Measurements from ENCODE around the gene RUSC2.
"Not testable (repeated sequence)": the region's sequence is repeated elsewhere in the genome, so short reads cannot be mapped to it uniquely, and the experiment has no call there.

The RUSC2 gene

DNA sequence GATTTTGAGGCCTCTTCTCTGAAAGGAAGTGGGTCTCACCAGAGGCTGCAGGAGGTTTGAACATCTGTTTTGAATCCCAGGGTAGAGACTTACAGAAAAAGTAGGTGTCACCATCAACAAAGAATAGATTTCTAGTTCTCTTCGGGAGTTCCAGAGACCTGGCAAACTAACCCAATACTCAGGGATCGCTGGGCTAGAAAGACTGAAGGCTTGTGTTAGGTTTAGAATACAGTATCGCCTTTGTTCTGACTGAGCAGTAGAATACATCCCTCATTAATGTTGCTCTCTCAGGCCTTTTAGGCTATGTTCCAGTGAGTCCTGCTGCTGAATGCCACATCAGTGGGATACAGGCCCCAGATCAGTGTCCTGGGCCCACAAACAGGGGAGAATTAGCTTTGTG is 27.2 kb downstream of the RUSC2 start:
- Histone ChIP-seq H3K36me3 (ENCODE audit: control insufficient read depth, insufficient read depth, low read length) (peaks cover 3% of the 10 kb centered on the region), H3K27me3 (ENCODE audit: control insufficient read depth, insufficient read depth, low read length) (no peaks in the 10 kb centered on the region), H3K4me1 (ENCODE audit: control insufficient read depth, insufficient read depth, low read length) (peaks cover 18% of the 10 kb centered on the region), H3K9ac (ENCODE audit: low read depth, low read length) (no peak overlapping the region), H3K9me3 (ENCODE audit: control insufficient read depth, insufficient read depth, low read length) (no peaks in the 10 kb centered on the region), H3K4me3 (ENCODE audit: low read depth, low read length) (no peak overlapping the region)

- Histone ChIP-seq H3K36me3 (ENCODE audit: control insufficient read depth, insufficient read depth, low read length) (peaks cover 3% of the 10 kb centered on the region), H3K9me3 (ENCODE audit: control insufficient read depth, insufficient read depth, low read length) (no peaks in the 10 kb centered on the region), H3K4me3 (ENCODE audit: low read depth, low read length) (no peak overlapping the region), H3K4me1 (ENCODE audit: control insufficient read depth, insufficient read depth, low read length) (peaks cover 18% of the 10 kb centered on the region), H3K9ac (ENCODE audit: low read depth, low read length) (no peak overlapping the region), H3K27me3 (ENCODE audit: control insufficient read depth, insufficient read depth, low read length) (no peaks in the 10 kb centered on the region)
Measured at GRCh38 chr9:35517552-35518224, 27.8 kb downstream of the RUSC2 start.

GRCh38 chr9:35518225-35518821 is 28.4 kb downstream of the RUSC2 start:
- H3K9me3 ChIP-seq (ENCODE audit: control insufficient read depth, insufficient read depth, low read length) = no peaks in the 10 kb centered on the region
- no peak overlapping the region for H3K9ac ChIP-seq (ENCODE audit: low read depth, low read length)
- H3K27me3 ChIP-seq (ENCODE audit: control insufficient read depth, insufficient read depth, low read length) = no peaks in the 10 kb centered on the region
- H3K36me3 ChIP-seq (ENCODE audit: control insufficient read depth, insufficient read depth, low read length) = peaks cover 3% of the 10 kb centered on the region
- no peak overlapping the region for H3K4me3 ChIP-seq (ENCODE audit: low read depth, low read length)
- peaks cover 18% of the 10 kb centered on the region for H3K4me1 ChIP-seq (ENCODE audit: control insufficient read depth, insufficient read depth, low read length)

DNA sequence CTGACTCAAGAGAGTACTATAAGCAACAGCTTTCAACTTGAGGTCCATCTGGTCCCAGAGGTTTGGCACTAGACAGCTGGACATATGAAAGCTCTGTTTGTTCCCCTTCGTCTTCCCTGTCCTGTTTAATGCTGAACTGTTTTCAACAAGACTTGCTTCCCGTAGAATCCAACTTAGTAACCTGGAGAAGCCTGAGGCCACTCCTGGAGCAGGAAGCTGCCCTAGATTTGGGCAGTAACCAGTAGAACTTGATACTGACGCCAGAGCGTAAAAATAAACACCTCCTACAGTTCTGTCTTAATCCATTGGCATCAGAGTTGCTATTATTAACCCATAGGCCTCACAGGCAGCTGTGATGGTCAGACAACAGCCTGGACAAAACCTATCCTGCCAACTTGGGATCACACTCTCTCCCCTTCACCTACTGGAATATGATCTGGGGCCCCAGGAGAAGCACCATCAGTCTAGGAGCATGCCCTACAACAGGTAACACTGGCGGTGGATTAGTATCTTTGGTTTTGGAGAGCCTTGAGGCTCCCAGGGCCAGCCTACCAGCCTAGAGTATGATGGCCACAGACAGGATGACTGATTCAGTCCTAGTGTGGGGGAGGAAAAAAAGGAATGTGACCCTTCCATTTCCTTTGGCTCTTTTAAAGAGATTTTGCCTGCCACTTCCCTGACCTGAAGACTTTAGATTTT is 29.2 kb downstream of the RUSC2 start:
- no peak overlapping the region for H3K4me3 ChIP-seq (ENCODE audit: low read depth, low read length)
- no peak overlapping the region for H3K9ac ChIP-seq (ENCODE audit: low read depth, low read length)
- H3K27me3 ChIP-seq (ENCODE audit: control insufficient read depth, insufficient read depth, low read length) = no peaks in the 10 kb centered on the region
- H3K9me3 ChIP-seq (ENCODE audit: control insufficient read depth, insufficient read depth, low read length) = no peaks in the 10 kb centered on the region
- peaks cover 18% of the 10 kb centered on the region for H3K4me1 ChIP-seq (ENCODE audit: control insufficient read depth, insufficient read depth, low read length)
- peaks cover 3% of the 10 kb centered on the region for H3K36me3 ChIP-seq (ENCODE audit: control insufficient read depth, insufficient read depth, low read length)

DNA sequence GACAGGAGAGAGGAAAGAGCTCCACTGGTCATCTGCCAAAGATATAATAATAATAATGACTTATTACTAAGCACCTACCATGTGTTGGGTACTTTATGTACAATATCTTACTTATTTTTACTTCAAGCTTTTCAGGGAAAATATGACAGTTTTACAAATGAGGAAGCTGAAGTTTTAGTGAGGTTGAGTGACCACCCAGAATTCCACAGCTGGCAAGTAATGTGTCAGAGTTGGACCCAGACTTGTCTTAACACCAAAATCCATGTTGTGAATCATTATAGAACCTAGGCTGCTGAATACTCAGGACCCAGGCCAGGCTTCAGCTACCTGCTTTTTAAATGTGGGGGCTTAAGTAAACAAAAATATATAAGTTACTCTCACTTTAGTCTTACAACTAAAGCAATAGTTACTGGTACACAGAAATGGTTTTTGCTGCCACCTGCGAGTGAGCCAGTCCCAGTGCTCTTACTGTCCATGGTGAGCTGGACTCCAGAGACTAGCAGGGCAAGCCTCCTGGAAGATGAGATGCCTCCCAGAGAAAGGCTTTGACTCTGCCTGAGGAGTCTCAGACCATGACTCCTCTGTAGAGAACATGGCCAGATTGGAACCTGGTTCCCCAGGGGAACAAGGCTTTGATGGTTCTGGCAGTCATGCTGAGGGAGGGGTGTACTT is 29.9 kb downstream of the RUSC2 start:
- Histone ChIP-seq H3K27me3 (ENCODE audit: control insufficient read depth, insufficient read depth, low read length) (no peaks in the 10 kb centered on the region), H3K9me3 (ENCODE audit: control insufficient read depth, insufficient read depth, low read length) (no peaks in the 10 kb centered on the region), H3K36me3 (ENCODE audit: control insufficient read depth, insufficient read depth, low read length) (peaks cover 3% of the 10 kb centered on the region), H3K9ac (ENCODE audit: low read depth, low read length) (no peak overlapping the region), H3K4me3 (ENCODE audit: low read depth, low read length) (no peak overlapping the region), H3K4me1 (ENCODE audit: control insufficient read depth, insufficient read depth, low read length) (peaks cover 18% of the 10 kb centered on the region)

- Histone ChIP-seq H3K9me3 (ENCODE audit: control insufficient read depth, insufficient read depth, low read length) (no peaks in the 10 kb centered on the region), H3K9ac (ENCODE audit: low read depth, low read length) (no peak overlapping the region), H3K27me3 (ENCODE audit: control insufficient read depth, insufficient read depth, low read length) (no peaks in the 10 kb centered on the region), H3K4me3 (ENCODE audit: low read depth, low read length) (no peak overlapping the region), H3K36me3 (ENCODE audit: control insufficient read depth, insufficient read depth, low read length) (peaks cover 3% of the 10 kb centered on the region), H3K4me1 (ENCODE audit: control insufficient read depth, insufficient read depth, low read length) (peaks cover 18% of the 10 kb centered on the region)
Measured at GRCh38 chr9:35520364-35520710, 30.4 kb downstream of the RUSC2 start.

DNA sequence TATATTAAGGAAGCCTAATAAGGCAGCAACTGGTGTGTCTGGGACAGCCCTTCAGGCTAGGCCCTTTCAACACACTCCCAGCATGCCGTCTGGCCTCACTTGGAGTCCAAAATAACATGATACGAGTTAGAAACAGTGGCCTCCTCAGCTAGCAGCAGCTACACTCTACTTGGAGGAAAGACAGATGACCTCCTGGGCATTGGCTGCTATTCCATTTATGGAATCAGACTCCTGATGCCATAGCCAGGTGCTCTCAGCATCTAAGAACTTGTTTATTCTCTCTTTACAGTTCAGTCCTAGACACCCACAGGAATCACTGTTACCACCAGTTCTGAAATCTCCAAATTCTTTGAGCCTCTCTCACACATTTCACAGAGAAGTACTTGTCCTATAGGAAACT is 31.8 kb downstream of the RUSC2 start:
- no peaks in the 10 kb centered on the region for H3K27me3 ChIP-seq (ENCODE audit: control insufficient read depth, insufficient read depth, low read length)
- peaks cover 3% of the 10 kb centered on the region for H3K36me3 ChIP-seq (ENCODE audit: control insufficient read depth, insufficient read depth, low read length)
- no peak overlapping the region for H3K4me3 ChIP-seq (ENCODE audit: low read depth, low read length)
- H3K9ac ChIP-seq (ENCODE audit: low read depth, low read length) = no peak overlapping the region
- H3K9me3 ChIP-seq (ENCODE audit: control insufficient read depth, insufficient read depth, low read length) = no peaks in the 10 kb centered on the region
- peaks cover 18% of the 10 kb centered on the region for H3K4me1 ChIP-seq (ENCODE audit: control insufficient read depth, insufficient read depth, low read length)

DNA sequence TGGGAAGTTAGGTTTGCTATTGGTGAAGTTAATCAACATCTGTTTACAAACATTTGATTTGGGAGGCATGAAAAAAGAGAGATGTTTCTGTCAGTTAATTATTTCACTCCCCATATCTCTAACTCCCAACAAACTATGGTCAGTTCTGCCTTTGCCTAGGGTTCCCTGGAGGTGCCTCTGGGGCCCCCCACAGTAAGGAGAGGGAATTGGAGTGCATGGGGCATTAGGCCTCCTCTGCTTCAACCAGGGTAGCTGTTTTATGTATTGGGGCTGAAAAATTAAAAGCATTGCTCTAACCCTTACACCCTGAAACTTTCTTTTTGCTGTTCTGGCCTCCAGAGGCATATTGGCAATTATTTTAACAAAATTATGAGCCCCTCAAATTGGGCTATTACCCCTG is 32.3 kb downstream of the RUSC2 start:
- H3K9ac ChIP-seq (ENCODE audit: low read depth, low read length) = no peak overlapping the region
- peaks cover 3% of the 10 kb centered on the region for H3K36me3 ChIP-seq (ENCODE audit: control insufficient read depth, insufficient read depth, low read length)
- H3K27me3 ChIP-seq (ENCODE audit: control insufficient read depth, insufficient read depth, low read length) = no peaks in the 10 kb centered on the region
- no peaks in the 10 kb centered on the region for H3K9me3 ChIP-seq (ENCODE audit: control insufficient read depth, insufficient read depth, low read length)
- peaks cover 18% of the 10 kb centered on the region for H3K4me1 ChIP-seq (ENCODE audit: control insufficient read depth, insufficient read depth, low read length)
- no peak overlapping the region for H3K4me3 ChIP-seq (ENCODE audit: low read depth, low read length)

GRCh38 chr9:35522700-35523099 is 32.8 kb downstream of the RUSC2 start:
- peaks cover 3% of the 10 kb centered on the region for H3K36me3 ChIP-seq (ENCODE audit: control insufficient read depth, insufficient read depth, low read length)
- no peak overlapping the region for H3K4me3 ChIP-seq (ENCODE audit: low read depth, low read length)
- H3K9ac ChIP-seq (ENCODE audit: low read depth, low read length) = no peak overlapping the region
- H3K27me3 ChIP-seq (ENCODE audit: control insufficient read depth, insufficient read depth, low read length) = no peaks in the 10 kb centered on the region
- H3K9me3 ChIP-seq (ENCODE audit: control insufficient read depth, insufficient read depth, low read length) = no peaks in the 10 kb centered on the region
- peaks cover 18% of the 10 kb centered on the region for H3K4me1 ChIP-seq (ENCODE audit: control insufficient read depth, insufficient read depth, low read length)

DNA sequence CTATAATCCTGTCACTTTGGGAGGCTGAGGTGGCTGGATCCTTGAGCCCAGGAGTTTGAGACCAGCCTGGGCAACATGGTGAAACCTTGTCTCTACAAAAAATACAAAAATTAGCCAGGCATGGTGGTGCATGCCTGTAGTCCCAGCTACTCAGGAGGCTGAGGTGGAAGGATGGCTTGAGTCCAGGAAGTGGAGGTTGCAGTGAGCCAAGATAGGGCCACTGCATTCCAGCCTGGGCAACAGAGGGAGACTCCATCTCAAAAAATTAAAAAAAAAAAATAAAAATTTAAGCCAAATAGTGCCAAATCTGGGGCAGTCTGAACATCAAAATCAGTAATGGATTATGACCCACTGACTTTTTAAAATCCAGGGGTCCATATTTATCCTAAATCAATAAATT is 33.6 kb downstream of the RUSC2 start:
- not testable (repeated sequence) for H3K4me3 ChIP-seq (ENCODE audit: low read depth, low read length); H3K4me1 ChIP-seq (ENCODE audit: control insufficient read depth, insufficient read depth, low read length); H3K9ac ChIP-seq (ENCODE audit: low read depth, low read length); H3K9me3 ChIP-seq (ENCODE audit: control insufficient read depth, insufficient read depth, low read length); H3K36me3 ChIP-seq (ENCODE audit: control insufficient read depth, insufficient read depth, low read length); H3K27me3 ChIP-seq (ENCODE audit: control insufficient read depth, insufficient read depth, low read length)

DNA sequence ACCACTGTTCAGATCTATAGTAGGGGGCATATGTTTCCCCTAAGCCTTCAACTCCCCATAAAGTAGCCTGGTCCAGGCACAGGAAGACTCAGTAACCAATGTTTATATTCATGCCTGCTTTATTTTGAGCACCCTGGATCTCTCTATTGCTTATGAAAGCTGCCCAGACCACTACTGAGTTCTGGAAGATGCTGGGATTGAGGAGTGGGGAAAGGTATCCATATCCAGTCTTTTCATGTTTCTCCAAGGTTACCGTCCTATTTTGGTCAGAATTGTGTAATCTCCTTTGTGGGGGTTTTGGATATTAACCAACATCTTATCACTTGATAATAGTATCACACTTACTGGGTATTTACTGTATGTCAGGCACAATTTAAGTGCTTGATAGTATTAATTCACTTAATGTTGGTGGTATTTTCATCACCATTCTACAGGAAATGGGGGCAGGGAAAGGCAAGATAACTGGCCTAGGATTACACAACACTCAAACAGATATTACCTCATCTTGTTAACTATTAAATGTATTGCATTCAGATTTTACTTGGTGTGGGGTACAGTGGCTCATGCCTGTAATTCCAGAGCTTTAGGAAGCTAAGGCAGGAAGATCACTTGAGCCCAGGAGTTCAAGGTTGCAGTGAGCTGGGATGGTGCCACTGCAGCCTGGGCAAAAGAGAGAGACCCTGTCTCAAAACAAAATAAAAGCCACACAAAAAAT is 36.3 kb downstream of the RUSC2 start:
- Histone ChIP-seq H3K4me1 (ENCODE audit: control insufficient read depth, insufficient read depth, low read length) (no peaks in the 10 kb centered on the region), H3K36me3 (ENCODE audit: control insufficient read depth, insufficient read depth, low read length) (no peaks in the 10 kb centered on the region)

More for the DNA sequence above, 36.3 kb downstream of the RUSC2 start:
- Histone ChIP-seq H3K9ac (ENCODE audit: low read depth, low read length) (no peak overlapping the region), H3K27me3 (ENCODE audit: control insufficient read depth, insufficient read depth, low read length) (no peaks in the 10 kb centered on the region), H3K9me3 (ENCODE audit: control insufficient read depth, insufficient read depth, low read length) (no peaks in the 10 kb centered on the region), H3K4me3 (ENCODE audit: low read depth, low read length) (no peak overlapping the region)

Measured in iPS-15b (cell line).